GM21360 (cell line): ENCODE measurements around the gene KRTAP10-1.
"Not testable (repeated sequence)": the region's sequence is repeated elsewhere in the genome, so short reads cannot be mapped to it uniquely, and the experiment has no call there.

Experiments used
- ATAC-seq: cut with Tn5 transposase; IDR thresholded peaks from one replicate; pipeline ENCODE4 v1.9.1; 2021; ENCODE audit warnings: mild to moderate bottlenecking, moderate library complexity; ENCODE audit not compliant: unreplicated experiment

KRTAP10-1 gene

DNA sequence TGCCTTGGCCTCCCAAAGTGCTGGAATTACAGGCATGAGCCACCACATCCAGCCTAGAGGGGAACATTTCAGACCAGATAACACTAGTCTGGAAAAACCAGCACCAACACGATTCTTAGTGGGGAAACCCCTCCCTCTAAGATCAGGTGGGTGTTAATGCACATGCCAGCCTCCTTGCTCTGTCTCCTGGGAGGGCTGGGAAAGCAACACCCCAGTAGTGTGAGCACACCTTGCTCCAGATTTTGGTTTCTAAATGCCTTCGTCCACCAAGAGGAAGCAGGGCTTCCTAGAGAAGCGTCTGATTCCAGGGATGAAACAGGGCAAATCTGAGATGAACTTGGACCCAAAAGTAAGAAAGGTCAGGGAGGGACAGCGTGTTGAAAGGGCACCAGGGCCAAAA lies 31.3 kb upstream of the KRTAP10-1 start:
- no peak for ATAC-seq

DNA sequence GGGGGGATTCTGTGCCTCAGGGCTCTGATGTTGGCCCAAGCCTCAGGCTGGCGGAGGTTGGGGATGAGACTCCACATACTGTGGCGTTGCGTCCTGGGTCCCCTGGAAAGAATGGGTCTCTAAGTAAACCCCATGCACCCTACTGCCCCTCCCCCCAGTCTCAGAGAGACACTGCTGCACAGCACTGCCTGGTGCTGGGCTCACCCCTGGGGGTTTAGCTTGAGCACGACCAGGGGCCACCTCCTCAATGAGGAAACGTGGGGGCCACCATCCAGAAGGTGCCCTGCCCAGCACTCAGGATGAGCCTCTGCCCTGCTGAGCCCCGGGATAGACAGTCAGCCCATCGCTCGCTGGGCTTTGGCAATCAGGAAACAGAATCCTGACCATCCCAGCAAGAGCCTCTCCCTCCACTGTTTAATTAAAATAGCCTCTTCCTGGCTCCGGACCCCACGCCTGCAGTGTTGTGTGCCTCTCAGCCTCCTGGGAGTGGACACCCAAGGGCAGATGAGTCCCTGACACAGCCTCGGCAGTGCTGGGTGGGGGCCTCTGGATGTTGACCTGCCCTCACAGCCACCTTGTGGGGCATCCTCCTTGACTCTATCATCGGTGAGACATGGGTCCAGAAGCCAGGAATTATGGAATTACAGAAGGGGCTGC lies 30.0 kb upstream of the KRTAP10-1 start:
- no peak for ATAC-seq

DNA sequence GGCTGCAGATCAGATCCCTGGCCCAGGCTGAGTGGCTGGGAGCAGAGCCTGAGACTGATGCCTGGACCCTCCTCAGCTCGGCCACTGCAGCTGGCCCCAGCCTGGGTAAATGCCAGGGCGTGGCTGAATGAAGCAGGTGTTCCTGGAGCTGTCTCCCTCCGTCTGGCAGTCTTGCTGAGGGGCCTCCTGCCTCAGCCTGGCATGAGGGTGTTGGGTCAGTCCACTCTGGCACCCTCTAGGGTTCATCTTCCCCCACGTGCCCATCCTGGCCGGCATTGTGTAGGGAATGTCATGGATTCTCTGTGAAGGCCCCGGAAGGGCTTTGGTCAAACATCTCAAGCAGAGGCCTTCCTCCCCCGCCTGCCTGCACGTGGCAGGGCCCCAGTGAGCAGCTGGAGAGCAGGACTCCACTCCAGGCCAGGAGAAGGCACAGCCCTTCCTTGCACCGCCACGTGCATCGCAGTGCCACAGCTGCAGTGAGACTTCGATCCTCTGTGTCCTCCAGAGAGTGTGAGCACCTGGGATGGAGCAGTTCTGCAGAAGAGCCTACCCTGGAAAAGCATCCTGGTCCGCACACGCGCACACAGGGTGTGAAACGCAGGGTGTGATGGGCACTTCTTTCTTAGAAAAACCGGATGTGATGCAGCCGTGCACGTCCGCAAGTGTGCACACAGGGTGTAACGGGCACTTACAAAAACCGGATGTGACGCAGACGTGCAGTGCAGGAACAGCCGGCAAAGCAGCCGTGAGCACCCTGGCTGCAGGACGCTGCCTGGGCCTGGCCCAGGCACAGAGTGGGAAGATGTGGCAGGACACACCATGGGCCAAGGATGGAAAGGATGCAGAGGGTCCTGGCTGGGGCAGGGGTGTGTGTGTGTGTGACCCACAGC lies 28.9 kb upstream of the KRTAP10-1 start:
- no peak for ATAC-seq

DNA sequence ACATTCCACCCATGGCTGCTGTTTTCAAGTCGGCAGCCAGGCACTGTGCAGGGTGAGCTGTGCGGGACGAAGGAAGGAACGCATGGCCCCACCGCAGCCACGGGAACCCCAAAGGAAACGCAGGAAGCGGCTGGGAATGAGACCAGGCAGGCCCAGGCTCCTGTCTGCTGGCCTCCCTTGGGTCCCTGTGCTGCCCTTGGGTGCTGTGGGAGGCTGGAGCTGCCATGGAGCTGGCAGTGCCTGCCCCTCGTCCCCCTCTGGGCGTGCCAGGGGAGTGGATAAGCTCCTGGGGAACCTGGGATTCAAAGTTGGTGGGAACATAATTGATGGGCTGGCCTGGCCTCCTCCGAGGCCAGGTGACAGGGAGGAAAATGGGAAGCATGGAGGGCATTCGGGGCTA lies 28.3 kb upstream of the KRTAP10-1 start:
- ATAC-seq, result no peak

DNA sequence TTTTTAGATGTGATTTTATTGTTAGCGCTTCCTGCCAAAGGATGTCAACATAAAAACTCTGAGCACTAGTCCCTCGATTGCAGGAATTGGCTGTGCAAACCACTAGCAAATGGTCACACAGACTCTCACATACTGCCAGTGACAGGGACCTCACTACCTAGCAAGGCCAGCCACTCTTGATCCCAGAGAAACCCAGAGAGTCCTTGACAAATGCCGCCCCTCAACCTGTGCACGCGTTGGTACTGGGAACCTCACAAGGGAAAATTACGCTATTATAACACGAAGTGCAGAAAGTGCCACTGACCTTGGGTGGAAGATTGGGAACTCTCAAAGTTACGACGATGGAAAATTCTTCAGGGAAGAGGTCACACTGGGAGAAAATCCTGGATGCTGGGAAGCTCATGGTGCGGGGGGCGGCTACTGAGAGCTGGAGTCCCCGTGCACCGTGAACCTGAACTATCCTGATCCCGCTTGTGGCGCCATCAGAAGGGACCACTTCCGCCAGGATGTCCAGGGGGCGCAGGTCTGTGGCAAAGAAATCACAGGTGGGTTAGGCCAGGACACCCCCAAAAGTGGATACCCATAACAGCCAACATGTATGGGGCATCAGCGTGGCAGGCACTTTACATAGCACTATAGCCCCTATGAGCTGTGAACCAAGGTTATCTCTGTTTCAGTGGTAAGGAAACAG lies 27.6 kb upstream of the KRTAP10-1 start:
- no peak for ATAC-seq

DNA sequence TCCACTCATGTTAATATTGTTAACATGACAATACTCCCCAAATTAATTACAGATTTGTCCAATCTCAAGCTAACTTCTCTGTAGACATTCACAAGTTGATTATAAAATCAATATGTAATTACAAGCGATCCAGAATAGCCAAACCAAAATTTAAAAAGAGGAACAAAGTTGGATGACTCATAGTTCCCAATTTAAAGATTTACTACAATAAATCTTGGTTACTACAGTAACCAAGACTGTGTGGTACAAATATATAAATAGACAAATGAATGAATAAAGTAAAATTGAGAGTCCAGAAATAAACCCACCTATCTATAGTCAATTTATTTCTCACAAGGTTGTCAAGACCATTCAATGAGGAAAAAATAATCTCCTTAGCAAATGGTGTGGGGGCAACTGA lies 26.4 kb upstream of the KRTAP10-1 start:
- ATAC-seq, result no peak

DNA sequence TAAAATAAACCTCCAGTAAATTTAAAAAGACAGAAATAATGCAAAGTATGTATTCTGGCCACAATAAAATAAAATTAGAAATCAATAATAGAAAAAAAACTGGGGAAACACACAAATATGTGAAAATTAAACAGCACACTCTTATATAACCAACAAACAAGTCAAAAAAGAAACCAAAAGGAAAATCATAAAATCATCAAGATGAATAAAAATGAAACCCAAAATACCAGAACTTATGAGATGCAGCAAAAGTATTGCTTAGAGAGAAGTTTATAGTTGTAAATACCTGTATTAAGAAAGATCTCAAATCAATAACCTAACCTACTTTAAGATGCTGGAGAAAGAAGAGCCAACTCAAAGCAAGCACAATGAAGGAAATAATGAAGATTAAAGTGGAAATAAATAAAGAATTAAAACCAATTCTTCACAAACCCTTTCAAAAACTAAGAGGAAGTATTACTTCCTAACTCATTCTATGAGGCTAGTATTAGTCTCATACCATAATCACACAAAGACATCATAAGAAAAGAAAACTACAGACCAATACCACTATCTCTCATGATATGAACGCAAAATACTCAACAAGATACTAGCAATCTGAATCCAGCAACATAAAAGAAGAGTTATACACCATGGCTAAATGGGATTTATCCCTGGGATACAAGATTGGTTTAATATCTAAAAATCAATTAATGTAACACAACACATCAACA lies 25.0 kb upstream of the KRTAP10-1 start:
- no peak for ATAC-seq

DNA sequence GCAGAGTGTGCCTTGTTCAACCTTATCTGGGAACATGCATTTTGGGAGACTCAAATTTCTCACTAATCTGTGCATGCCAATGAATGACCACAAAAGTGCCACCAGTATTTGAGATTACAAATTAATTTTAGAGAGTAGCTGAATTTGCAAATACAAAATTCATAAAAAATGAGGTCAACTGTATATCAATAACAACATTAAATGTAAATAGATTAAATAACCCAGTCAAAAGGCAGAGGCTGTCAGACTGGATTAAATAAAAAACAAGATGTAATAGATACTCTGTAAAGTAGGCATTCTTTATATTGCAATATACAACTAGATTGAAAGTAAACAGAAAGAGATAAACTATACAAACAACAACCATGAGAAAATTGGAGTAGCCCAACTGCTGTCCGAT lies 24.1 kb upstream of the KRTAP10-1 start:
- ATAC-seq, result no peak

DNA sequence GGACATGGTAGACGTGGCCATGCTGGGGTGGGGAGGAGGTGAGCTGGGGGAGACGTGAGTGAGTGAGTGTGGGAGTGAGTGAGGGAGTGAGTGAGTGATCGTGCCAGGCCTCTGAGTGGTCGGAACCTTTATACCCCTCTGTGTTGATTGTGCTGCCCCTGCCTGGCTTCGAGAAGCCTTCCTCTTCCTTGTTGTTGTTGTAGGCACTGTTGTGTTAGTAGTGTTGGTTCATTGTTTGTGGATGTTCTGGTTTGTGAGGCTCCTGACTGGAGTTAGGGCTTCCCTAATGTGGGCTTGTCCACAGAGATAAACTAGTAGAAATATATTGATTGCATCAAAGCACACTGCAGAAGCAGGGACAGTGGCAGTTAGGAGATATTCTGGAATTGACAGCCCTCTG lies 18.7 kb upstream of the KRTAP10-1 start, which contains the start of gene KRTAP10-3:
Gene KRTAP10-3 (minus strand): TSS at position 101 of the 400 bp plus-strand sequence. CDS start 80 bp downstream, at position 21.
- no peak for ATAC-seq

DNA sequence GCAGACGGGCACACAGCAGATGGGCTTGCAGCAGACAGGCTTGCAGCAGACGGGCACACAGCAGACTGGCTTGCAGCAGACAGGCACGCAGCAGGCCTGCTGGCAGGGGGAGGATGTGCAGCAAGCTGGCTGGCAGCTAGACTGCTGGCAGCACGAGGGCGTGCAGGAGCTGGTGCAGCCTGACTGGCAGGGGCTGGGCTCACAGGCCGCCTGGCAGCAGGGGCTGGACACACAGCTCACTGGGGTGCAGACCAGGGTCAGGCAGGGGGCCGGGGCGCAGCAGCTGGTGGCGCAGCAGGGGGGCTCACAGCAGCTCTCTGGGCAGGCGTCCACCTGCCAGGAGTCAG lies 18.3 kb upstream of the KRTAP10-1 start:
- ATAC-seq, result not testable (repeated sequence)

DNA sequence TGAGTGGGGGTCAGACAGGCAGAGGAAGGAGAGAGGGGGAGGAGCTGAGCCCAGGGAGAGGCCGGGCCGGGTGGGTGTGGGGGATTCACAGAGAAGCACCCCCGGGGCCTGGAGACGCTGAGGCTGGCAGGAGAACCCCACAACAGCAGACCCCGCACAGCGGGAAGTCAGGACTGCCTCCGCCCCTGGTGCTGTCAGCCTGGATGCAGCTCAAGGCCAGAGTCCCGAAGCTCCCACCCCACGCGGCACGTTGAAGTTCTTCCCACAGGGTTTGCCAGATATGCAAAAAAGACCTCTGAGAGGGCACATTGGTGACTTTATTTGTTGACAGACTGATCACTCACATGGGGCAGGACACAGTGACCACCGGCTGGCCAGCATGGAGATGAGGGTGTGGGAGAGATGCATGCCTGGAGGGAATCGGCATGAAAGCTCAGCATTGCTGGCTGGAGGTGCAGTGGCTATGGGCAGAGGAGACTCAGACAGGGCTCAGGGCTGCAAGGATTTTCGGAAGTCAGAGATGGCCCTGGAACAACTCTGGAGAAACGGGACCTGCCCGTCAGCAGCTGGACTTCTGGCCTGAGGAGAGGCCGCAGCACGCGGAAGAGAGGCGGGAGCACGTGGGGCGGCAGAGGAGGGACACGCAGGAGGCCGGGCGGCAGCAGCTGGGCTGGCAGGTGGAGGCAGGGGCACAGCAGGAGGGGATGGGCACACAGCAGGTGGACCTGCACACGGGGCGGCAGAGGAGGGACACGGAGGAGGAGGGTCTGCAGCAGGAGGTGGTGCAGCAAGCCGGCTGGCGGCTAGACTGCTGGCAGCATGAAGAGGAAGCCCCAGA lies 17.7 kb upstream of the KRTAP10-1 start:
- no peak for ATAC-seq

DNA sequence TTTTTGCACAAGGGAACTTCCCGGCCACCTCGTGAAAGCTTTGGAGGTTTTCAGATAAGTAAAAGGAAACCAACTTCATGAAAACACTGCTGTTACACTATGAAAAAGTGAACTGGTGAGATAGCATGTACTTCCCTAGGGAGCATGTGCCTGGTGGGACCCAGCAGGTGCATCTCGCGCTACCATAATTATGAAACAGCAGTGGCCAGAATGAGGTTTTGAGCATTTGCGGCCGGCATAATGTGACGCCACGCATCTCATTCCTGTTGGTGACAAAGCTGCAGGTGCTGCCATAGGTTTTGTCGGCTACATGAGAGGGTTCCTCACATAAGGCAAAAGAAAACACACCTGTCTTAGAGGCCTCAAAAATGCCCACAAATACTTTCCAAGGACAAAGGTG lies 16.9 kb upstream of the KRTAP10-1 start:
- ATAC-seq, result no peak

DNA sequence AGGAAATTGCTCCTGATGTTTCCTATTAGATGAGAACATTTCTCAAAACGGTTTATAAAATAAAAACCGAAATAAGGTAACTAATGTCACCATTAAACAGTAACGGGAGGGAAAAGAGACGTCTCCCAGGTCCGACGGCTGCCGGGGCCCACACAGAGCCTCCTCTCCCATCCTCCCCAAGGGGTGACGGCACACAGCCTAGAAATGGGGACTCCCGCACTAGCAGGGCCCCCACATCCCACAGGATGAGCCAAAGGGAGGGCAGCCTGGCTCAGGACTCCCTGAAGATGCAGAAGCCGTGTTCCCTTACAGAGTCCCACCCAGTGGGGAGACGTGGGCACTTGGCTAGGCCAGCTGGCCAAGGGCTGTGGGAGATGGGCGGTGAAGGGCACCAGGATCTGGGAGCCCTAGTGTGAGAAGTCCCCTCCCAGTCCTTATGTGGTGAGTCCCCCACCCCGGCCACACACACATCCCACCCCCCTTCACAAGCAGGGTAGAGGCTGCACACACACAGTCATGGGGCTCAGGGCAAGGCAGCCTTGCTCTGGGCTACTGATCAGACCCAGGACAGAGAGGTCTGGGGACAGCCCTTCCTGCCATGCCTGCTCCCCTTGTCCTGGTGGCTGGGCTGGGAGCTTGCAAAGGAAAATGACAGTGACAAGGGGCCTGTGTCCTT lies 15.3 kb upstream of the KRTAP10-1 start:
- no peak for ATAC-seq

DNA sequence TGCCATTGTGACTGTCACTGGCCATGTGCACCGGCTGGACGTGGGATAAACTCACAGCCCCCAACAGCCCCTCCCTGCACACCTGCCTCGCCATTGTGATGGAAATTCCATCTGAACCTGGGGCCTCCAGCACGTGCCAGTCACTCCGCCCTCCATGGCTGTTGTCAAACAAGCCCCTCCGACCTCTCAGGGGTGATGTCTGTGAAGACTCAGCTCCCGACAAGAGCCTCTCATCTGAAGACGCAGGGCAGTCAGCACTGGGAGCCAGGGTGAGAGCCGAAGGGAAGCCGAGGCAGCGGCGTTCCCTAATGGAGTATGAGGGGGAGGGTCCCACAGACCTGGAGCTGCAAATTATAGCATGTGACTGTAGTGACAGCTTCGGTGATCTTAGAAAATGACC lies 12.7 kb upstream of the KRTAP10-1 start:
- no peak for ATAC-seq

DNA sequence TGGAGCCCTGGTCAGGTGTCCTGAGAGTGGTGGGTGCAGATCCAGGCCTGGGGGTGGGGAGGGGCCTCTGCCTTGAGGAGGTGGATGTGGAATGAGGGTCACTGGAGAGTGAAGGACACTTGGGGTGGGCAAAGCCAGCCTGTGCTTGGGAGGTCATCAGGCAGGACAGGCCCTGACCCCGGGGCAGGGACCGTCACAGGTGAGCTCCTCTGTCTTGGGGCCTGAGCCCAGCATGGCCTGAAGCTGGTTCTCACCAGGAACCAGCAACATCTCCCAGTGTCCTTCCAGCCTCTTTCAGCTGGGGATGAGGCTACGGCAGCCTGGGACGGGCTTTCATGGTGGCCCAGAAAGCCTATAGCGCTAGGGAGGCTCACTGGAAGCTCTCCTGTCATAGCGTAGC lies 12.1 kb upstream of the KRTAP10-1 start:
- no peak for ATAC-seq

DNA sequence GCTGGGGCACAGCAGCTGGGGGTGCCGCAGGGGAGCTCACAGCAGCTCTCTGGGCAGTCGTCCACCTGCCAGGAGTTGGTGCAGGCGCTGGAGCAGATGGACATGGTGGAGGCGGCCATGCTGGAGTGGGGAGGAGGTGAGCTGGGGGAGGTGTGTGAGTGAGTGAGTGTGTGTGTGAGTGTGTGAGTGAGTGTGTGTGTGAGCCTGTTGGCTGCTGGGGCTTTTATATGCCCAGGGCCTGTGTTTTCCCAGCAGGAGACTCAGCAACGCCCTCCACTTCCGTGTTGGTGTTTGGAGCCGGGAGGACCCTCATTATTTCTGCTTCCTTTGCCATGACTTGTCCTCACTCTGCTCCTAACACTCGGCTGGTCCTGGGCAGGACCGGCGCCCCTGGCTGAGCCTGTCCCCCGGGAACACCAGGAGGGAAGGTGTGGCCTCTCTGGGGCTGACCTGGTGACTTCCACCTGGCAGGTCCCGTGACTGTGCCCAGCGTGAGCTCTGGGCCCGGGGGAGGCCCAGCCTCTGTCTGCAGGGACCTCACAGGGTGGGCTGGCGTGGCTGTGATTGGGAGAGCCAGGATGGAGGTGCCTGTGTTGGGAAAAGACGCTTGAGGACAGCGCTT lies 11.5 kb upstream of the KRTAP10-1 start, which contains the start of gene KRTAP10-2:
Gene KRTAP10-2 (minus strand): TSS at position 166 of the 622 bp plus-strand sequence. CDS start 47 bp downstream, at position 119.
- no peak for ATAC-seq

DNA sequence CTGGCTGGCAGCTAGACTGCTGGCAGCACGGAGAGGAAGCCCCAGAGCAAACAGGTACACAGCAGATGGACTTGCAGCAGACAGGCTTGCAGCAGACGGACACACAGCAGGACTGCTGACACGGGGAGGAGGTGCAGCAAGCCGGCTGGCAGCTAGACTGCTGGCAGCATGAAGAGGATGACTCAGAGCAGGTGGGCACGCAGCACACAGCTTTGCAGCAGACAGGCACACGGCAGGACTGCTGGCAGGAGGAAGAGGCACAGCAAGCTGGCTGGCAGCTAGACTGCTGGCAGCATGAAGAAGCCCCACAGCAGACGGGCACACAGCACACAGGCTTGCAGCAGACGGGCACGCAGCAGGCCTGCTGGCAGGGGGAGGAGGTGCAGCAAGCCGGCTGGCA lies 10.8 kb upstream of the KRTAP10-1 start:
- ATAC-seq, result no peak

DNA sequence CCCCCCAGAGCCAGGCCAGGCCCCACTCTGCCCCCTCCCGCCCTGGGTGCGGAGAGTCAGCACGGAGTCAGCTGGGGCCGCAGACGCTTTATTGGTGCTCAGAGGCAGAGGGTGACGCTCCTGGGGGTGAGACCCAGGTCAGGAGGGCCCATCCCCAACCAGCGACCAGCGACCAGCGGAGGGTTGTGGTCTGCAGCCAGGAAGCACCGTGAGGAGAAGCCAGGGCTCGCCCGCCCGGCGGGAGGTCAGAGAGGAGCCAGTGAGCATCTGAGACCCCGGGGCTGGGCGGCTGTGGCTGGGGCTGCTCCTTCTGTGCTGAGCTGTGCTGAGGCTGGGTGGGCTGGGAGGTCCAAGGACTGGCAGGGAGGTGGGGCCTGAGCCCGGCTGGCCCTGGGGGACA lies 10.3 kb upstream of the KRTAP10-1 start:
- ATAC-seq, result not testable (repeated sequence)
